Limb (tissue), 2 donors: Measurements from ENCODE around the gene HECTD1.
A peak's percentile ranks its signal among the peaks of the same experiment; 100 is the strongest.
"Not testable (repeated sequence)": the region's sequence is repeated elsewhere in the genome, so short reads cannot be mapped to it uniquely, and the experiment has no call there.

Experiments used
- DNase-seq, 2 donors: peaks; one replicate each; pipeline ENCODE4 v3.0.0-alpha.2; 2016; ENCODE audit errors: extremely low spot score in 2 of 2

Gene HECTD1

GRCh38 chr14:31207755-31208545 lies at the start of gene HECTD1:
HECTD1 (minus strand) TSS chr14:31207793; CDS start chr14:31205936, 1,857 bp downstream.
- DNase-seq, result peak; percentile 90 to 95

- no peak for DNase-seq
Measured at GRCh38 chr14:31257244-31257553, 49.6 kb upstream of the HECTD1 start.

GRCh38 chr14:31256534-31257243 lies 49.1 kb upstream of the HECTD1 start:
- no peak for DNase-seq

GRCh38 chr14:31255918-31256317 lies 48.3 kb upstream of the HECTD1 start:
- not testable (repeated sequence) for DNase-seq

GRCh38 chr14:31255286-31255685 lies 47.7 kb upstream of the HECTD1 start:
- no peak for DNase-seq

GRCh38 chr14:31253746-31254471 lies 46.3 kb upstream of the HECTD1 start:
- no peak for DNase-seq

GRCh38 chr14:31252865-31253264 lies 45.3 kb upstream of the HECTD1 start:
- DNase-seq, result no peak

- no peak for DNase-seq
Measured at GRCh38 chr14:31251028-31251958, 43.7 kb upstream of the HECTD1 start.

- DNase-seq, result no peak
Measured at GRCh38 chr14:31244626-31245025, 37.0 kb upstream of the HECTD1 start.

- no peak for DNase-seq
Measured at GRCh38 chr14:31243860-31244259, 36.3 kb upstream of the HECTD1 start.

- DNase-seq, result not testable (repeated sequence)
Measured at GRCh38 chr14:31242161-31242940, 34.8 kb upstream of the HECTD1 start.

GRCh38 chr14:31241450-31242114 lies 34.0 kb upstream of the HECTD1 start:
- no peak for DNase-seq

- no peak for DNase-seq
Measured at GRCh38 chr14:31239741-31240140, 32.1 kb upstream of the HECTD1 start.

GRCh38 chr14:31235462-31235861 lies 27.9 kb upstream of the HECTD1 start:
- DNase-seq, result no peak

GRCh38 chr14:31232081-31232480 lies 24.5 kb upstream of the HECTD1 start:
- DNase-seq, result no peak

- not testable (repeated sequence) for DNase-seq
Measured at GRCh38 chr14:31231272-31231671, 23.7 kb upstream of the HECTD1 start.

GRCh38 chr14:31230573-31230958 lies 23.0 kb upstream of the HECTD1 start:
- no peak for DNase-seq

GRCh38 chr14:31229638-31230572 lies 22.3 kb upstream of the HECTD1 start:
- no peak for DNase-seq

- DNase-seq, result no peak
Measured at GRCh38 chr14:31229009-31229408, 21.4 kb upstream of the HECTD1 start.
